ENCODE measurements around the gene ZNF502. TPM values are rescaled to one million over a fixed set of nuclear protein-coding genes. Genes with fewer than 3 reads are reported as not detected.

The ZNF502 gene
- total and polyA plus RNA-seq, 2 of the 8 experiments (the other 6 are each of a cell fraction or from before 2014, with no cell fraction given) = 1.5 to 3.8 TPM

DNA sequence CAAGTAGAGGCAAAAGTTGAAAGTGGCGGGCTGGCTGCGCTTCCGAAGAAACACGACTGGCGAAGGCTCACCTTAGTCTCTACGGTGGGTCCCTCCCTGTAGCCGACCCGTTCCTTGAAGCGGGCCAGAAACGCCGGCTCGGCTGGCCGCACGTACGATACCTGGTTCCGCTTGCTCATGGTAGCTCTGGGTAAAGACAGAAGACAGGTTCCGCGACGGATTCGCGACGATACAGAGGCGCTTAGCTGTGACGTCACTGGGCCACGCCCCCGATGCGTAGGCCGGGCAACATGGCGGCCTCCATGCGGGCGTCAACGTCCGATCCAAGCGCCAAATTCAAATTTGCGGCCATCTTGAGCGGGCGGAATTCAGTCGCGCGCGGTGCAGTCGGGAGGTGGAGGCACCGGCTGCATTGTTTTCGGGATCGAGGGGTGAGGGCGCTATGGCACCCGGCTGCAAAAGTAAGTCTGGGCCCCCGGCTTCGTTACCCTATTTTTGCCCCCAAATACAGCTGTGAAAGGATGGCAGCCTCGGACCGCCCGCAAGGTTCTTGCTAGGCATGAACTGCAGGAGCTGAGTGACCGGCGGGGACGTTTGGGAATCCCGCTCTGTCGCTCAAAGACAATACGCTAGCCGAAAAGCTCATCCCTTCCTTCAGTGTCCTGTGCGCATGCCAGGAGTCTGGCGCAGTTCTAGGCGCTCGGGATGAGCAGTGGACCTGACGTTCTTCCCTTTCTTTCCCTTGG lies 49.1 kb downstream of the ZNF502 start, which contains the start of the genes KIAA1143 and KIF15 (continued):
- TF ChIP-seq, protein P1, sequence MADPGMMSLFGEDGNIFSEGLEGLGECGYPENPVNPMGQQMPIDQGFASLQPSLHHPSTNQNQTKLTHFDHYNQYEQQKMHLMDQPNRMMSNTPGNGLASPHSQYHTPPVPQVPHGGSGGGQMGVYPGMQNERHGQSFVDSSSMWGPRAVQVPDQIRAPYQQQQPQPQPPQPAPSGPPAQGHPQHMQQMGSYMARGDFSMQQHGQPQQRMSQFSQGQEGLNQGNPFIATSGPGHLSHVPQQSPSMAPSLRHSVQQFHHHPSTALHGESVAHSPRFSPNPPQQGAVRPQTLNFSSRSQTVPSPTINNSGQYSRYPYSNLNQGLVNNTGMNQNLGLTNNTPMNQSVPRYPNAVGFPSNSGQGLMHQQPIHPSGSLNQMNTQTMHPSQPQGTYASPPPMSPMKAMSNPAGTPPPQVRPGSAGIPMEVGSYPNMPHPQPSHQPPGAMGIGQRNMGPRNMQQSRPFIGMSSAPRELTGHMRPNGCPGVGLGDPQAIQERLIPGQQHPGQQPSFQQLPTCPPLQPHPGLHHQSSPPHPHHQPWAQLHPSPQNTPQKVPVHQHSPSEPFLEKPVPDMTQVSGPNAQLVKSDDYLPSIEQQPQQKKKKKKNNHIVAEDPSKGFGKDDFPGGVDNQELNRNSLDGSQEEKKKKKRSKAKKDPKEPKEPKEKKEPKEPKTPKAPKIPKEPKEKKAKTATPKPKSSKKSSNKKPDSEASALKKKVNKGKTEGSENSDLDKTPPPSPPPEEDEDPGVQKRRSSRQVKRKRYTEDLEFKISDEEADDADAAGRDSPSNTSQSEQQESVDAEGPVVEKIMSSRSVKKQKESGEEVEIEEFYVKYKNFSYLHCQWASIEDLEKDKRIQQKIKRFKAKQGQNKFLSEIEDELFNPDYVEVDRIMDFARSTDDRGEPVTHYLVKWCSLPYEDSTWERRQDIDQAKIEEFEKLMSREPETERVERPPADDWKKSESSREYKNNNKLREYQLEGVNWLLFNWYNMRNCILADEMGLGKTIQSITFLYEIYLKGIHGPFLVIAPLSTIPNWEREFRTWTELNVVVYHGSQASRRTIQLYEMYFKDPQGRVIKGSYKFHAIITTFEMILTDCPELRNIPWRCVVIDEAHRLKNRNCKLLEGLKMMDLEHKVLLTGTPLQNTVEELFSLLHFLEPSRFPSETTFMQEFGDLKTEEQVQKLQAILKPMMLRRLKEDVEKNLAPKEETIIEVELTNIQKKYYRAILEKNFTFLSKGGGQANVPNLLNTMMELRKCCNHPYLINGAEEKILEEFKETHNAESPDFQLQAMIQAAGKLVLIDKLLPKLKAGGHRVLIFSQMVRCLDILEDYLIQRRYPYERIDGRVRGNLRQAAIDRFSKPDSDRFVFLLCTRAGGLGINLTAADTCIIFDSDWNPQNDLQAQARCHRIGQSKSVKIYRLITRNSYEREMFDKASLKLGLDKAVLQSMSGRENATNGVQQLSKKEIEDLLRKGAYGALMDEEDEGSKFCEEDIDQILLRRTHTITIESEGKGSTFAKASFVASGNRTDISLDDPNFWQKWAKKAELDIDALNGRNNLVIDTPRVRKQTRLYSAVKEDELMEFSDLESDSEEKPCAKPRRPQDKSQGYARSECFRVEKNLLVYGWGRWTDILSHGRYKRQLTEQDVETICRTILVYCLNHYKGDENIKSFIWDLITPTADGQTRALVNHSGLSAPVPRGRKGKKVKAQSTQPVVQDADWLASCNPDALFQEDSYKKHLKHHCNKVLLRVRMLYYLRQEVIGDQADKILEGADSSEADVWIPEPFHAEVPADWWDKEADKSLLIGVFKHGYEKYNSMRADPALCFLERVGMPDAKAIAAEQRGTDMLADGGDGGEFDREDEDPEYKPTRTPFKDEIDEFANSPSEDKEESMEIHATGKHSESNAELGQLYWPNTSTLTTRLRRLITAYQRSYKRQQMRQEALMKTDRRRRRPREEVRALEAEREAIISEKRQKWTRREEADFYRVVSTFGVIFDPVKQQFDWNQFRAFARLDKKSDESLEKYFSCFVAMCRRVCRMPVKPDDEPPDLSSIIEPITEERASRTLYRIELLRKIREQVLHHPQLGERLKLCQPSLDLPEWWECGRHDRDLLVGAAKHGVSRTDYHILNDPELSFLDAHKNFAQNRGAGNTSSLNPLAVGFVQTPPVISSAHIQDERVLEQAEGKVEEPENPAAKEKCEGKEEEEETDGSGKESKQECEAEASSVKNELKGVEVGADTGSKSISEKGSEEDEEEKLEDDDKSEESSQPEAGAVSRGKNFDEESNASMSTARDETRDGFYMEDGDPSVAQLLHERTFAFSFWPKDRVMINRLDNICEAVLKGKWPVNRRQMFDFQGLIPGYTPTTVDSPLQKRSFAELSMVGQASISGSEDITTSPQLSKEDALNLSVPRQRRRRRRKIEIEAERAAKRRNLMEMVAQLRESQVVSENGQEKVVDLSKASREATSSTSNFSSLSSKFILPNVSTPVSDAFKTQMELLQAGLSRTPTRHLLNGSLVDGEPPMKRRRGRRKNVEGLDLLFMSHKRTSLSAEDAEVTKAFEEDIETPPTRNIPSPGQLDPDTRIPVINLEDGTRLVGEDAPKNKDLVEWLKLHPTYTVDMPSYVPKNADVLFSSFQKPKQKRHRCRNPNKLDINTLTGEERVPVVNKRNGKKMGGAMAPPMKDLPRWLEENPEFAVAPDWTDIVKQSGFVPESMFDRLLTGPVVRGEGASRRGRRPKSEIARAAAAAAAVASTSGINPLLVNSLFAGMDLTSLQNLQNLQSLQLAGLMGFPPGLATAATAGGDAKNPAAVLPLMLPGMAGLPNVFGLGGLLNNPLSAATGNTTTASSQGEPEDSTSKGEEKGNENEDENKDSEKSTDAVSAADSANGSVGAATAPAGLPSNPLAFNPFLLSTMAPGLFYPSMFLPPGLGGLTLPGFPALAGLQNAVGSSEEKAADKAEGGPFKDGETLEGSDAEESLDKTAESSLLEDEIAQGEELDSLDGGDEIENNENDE (IDR thresholded peaks at IDR 0.05; ENCODE audit: insufficient replicate concordance, low read length) = no peak
- no peak; a peak in 1 of 4 replicates for TF ChIP-seq CTCF (IDR thresholded peaks at IDR 0.05; ENCODE audit: control extremely low read depth in 1 of 3, insufficient read depth in 1 of 3, low read depth in 1 of 3, low read length in 3 of 3)
- peak; percentile 91 for TF ChIP-seq ASH2L (IDR thresholded peaks at IDR 0.05; ENCODE audit: low read length)
- peak; percentile 100 for TF ChIP-seq YY1 (IDR thresholded peaks at IDR 0.05; ENCODE audit: low read depth, low read length)
- TF ChIP-seq MAFK (IDR thresholded peaks at IDR 0.05; ENCODE audit: low read depth, low read length) = no peak
- TF ChIP-seq ZNF274 (IDR thresholded peaks at IDR 0.05; ENCODE audit: borderline replicate concordance, extremely low read depth, low read length) = no peak
- TF ChIP-seq TAF1 (IDR thresholded peaks at IDR 0.05; ENCODE audit: low read depth, low read length) = peak; percentile 93
- no peak for TF ChIP-seq POU5F1 (IDR thresholded peaks at IDR 0.05; ENCODE audit: low read depth, low read length)

Measured in H1 (cell line).